CD4-positive, alpha-beta T cell treated with Interleukin-10 for 1 hour (primary cell): Measurements from ENCODE around the gene SMAGP.
A peak's percentile ranks its signal among the peaks of the same experiment; 100 is the strongest.
"Not testable (repeated sequence)": the region's sequence is repeated elsewhere in the genome, so short reads cannot be mapped to it uniquely, and the experiment has no call there.

ENCODE experiments used
- DNase-seq: peaks from one replicate; pipeline ENCODE4 v3.0.0-alpha.2; 2020

SMAGP gene

GRCh38 chr12:51222461-51222860 lies 47.8 kb downstream of the SMAGP start:
- DNase-seq, result no peak

- DNase-seq, result not testable (repeated sequence)
These were observed 50.4 kb downstream of the SMAGP start for GRCh38 chr12:51219857-51220256.

- no peak for DNase-seq
These were observed 50.9 kb downstream of the SMAGP start for GRCh38 chr12:51219322-51219721.

GRCh38 chr12:51218607-51219161 lies 51.5 kb downstream of the SMAGP start:
- DNase-seq, result no peak

- DNase-seq, result peak; percentile 84
These were observed 52.1 kb downstream of the SMAGP start, which contains the start of gene POU6F1 for GRCh38 chr12:51217968-51218606. Gene POU6F1, minus strand, starts transcription at chr12:51218062. Its CDS starts 11,226 bp downstream, at chr12:51206836.

GRCh38 chr12:51217133-51217967 lies 52.9 kb downstream of the SMAGP start:
- DNase-seq, result peak; percentile 67

- no peak for DNase-seq
These were observed 53.6 kb downstream of the SMAGP start for GRCh38 chr12:51216642-51217041.

GRCh38 chr12:51214895-51215294 lies 55.3 kb downstream of the SMAGP start:
- DNase-seq, result no peak

GRCh38 chr12:51210690-51211395 lies 59.4 kb downstream of the SMAGP start:
- no peak for DNase-seq

GRCh38 chr12:51209259-51209658 lies 61.0 kb downstream of the SMAGP start:
- no peak for DNase-seq

- DNase-seq, result no peak
These were observed 62.1 kb downstream of the SMAGP start for GRCh38 chr12:51208016-51208660.

GRCh38 chr12:51205350-51205749 lies 64.9 kb downstream of the SMAGP start:
- DNase-seq, result no peak

- DNase-seq, result no peak
These were observed 67.5 kb downstream of the SMAGP start for GRCh38 chr12:51202718-51203117.

GRCh38 chr12:51200806-51201205 lies 69.4 kb downstream of the SMAGP start:
- DNase-seq, result no peak

GRCh38 chr12:51200156-51200555 lies 70.1 kb downstream of the SMAGP start:
- no peak for DNase-seq

GRCh38 chr12:51199366-51199945 lies 70.8 kb downstream of the SMAGP start:
- no peak for DNase-seq

GRCh38 chr12:51198568-51199365 lies 71.4 kb downstream of the SMAGP start:
- no peak for DNase-seq

GRCh38 chr12:51197736-51198567 lies 72.3 kb downstream of the SMAGP start:
- no peak for DNase-seq

GRCh38 chr12:51196547-51196946 lies 73.7 kb downstream of the SMAGP start:
- DNase-seq, result no peak

GRCh38 chr12:51195841-51196240 lies 74.4 kb downstream of the SMAGP start:
- no peak for DNase-seq
